Measurements from ENCODE around the gene ATP7A.

GRCh38 chrX:77949840-77950239 is 39.3 kb downstream of the ATP7A start:
- TF ChIP-seq POLR2A (IDR thresholded peaks at IDR 0.05; ENCODE audit: low read depth, low read length) (no peak), POLR2AphosphoS5 (IDR thresholded peaks at IDR 0.05; ENCODE audit: low read depth, low read length) (no peak), PAX5 (IDR thresholded peaks at IDR 0.05; ENCODE audit: insufficient read depth, low read length, severe bottlenecking) (no peak), SPI1 (IDR thresholded peaks at IDR 0.05; ENCODE audit: low read depth, low read length) (no peak)

Data from GM12891 (cell line).